ENCODE measurements around the gene TEAD2. TPM values are rescaled to one million over a fixed set of nuclear protein-coding genes. Genes with fewer than 3 reads are reported as not detected.

The TEAD2 gene
- not detected for total RNA-seq

- CTCF ChIA-PET, result interaction anchor here (0.7 to 0.9 kb wide), 3 partner anchors 35 to 317 kb away, joined by 3 to 4 read pairs (median 3); no protein-coding TSS in a partner anchor
- H3K27ac Mint-ChIP-seq, result no peak within 1 kb of the TSS
Measured at GRCh38 chr19:49362048-49362928, at the start of gene TEAD2. Gene TEAD2 (minus strand): TSS chr19:49362416. CDS start chr19:49360075, 2,341 bp downstream.

GRCh38 chr19:49411681-49412326, 49.6 kb upstream of the TEAD2 start:
- CTCF ChIA-PET, result interaction anchor here (0.7 to 1.6 kb wide), 4 partner anchors 10 to 213 kb away, joined by 3 to 5 read pairs (median 4); no protein-coding TSS in a partner anchor
- Mint-ChIP-seq H3K27ac (no peak overlapping the region), H3K4me1 (peaks cover 39% of the 10 kb centered on the region), H3K36me3 (no peaks in the 10 kb centered on the region), H3K27me3 (peaks cover 3% of the 10 kb centered on the region), H3K4me3 (no peak overlapping the region), H3K9me3 (ENCODE audit: low read depth) (no peaks in the 10 kb centered on the region)
- DNase-seq (no peak), ATAC-seq (no peak)

More at GRCh38 chr19:49362048-49362928, at the start of gene TEAD2:
- Mint-ChIP-seq H3K36me3 (no peaks in the 10 kb centered on the region), H3K9me3 (ENCODE audit: low read depth) (no peaks in the 10 kb centered on the region), H3K27me3 (peaks cover 14% of the 10 kb centered on the region), H3K4me1 (no peaks in the 10 kb centered on the region), H3K4me3 (no peak within 1 kb of the TSS)
- DNase-seq (no peak), ATAC-seq (no peak)

- H3K4me1 Mint-ChIP-seq, result peaks cover 41% of the 10 kb centered on the region
- no peaks in the 10 kb centered on the region for H3K27me3 Mint-ChIP-seq
- H3K4me3 Mint-ChIP-seq, result peak overlapping the region; percentile 51
- CTCF ChIA-PET, result interaction anchor here (0.5 to 2.3 kb wide), 14 partner anchors 9 to 137 kb away, joined by 3 to 11 read pairs (median 4); partner anchors contain the start of gene GFY
- H3K9me3 Mint-ChIP-seq (ENCODE audit: low read depth), result no peaks in the 10 kb centered on the region
- ATAC-seq (peak; percentile 84), DNase-seq (peak; percentile 72)
- H3K27ac Mint-ChIP-seq, result peak overlapping the region; percentile 85
- no peaks in the 10 kb centered on the region for H3K36me3 Mint-ChIP-seq
Measured at GRCh38 chr19:49409441-49410029, 47.3 kb upstream of the TEAD2 start.

GRCh38 chr19:49408816-49409440, 46.7 kb upstream of the TEAD2 start:
- H3K4me1 Mint-ChIP-seq, result peaks cover 41% of the 10 kb centered on the region
- H3K9me3 Mint-ChIP-seq (ENCODE audit: low read depth), result no peaks in the 10 kb centered on the region
- no peaks in the 10 kb centered on the region for H3K27me3 Mint-ChIP-seq
- CTCF ChIA-PET, result interaction anchor here (0.5 to 2.3 kb wide), 10 partner anchors 10 to 138 kb away, joined by 3 to 11 read pairs (median 4); partner anchors contain the start of gene GFY
- no peaks in the 10 kb centered on the region for H3K36me3 Mint-ChIP-seq
- peak overlapping the region; percentile 85 for H3K27ac Mint-ChIP-seq
- ATAC-seq (no peak), DNase-seq (no peak)
- peak overlapping the region; percentile 51 for H3K4me3 Mint-ChIP-seq

- Mint-ChIP-seq H3K9me3 (ENCODE audit: low read depth) (no peaks in the 10 kb centered on the region), H3K4me3 (no peak overlapping the region), H3K4me1 (peaks cover 41% of the 10 kb centered on the region), H3K27me3 (no peaks in the 10 kb centered on the region), H3K36me3 (no peaks in the 10 kb centered on the region), H3K27ac (no peak overlapping the region)
- CTCF ChIA-PET, result interaction anchor here (1.5 to 2.7 kb wide), 4 partner anchors 11 to 66 kb away, joined by 3 to 11 read pairs (median 4); partner anchors contain the start of genes FLT3LG and GFY
- ATAC-seq (no peak), DNase-seq (no peak)
Measured at GRCh38 chr19:49407482-49408015, 45.3 kb upstream of the TEAD2 start.

- no peaks in the 10 kb centered on the region for H3K36me3 Mint-ChIP-seq
- peaks cover 39% of the 10 kb centered on the region for H3K4me1 Mint-ChIP-seq
- ATAC-seq (no peak), DNase-seq (no peak)
- no peak overlapping the region for H3K4me3 Mint-ChIP-seq
- no peaks in the 10 kb centered on the region for H3K27me3 Mint-ChIP-seq
- no peak overlapping the region for H3K27ac Mint-ChIP-seq
- H3K9me3 Mint-ChIP-seq (ENCODE audit: low read depth), result no peaks in the 10 kb centered on the region
- CTCF ChIA-PET, result interaction anchor here (1.4 to 2.7 kb wide), 6 partner anchors 12 to 67 kb away, joined by 3 to 11 read pairs (median 4); partner anchors contain the start of genes FLT3LG and GFY
Measured at GRCh38 chr19:49407079-49407478, 44.9 kb upstream of the TEAD2 start.

GRCh38 chr19:49403404-49404187, 41.4 kb upstream of the TEAD2 start:
- Mint-ChIP-seq H3K4me1 (peaks cover 12% of the 10 kb centered on the region), H3K9me3 (ENCODE audit: low read depth) (no peaks in the 10 kb centered on the region), H3K27ac (no peak overlapping the region), H3K27me3 (no peaks in the 10 kb centered on the region), H3K36me3 (no peaks in the 10 kb centered on the region), H3K4me3 (no peak overlapping the region)
- CTCF ChIA-PET, result interaction anchor here (1.0 to 1.6 kb wide), 2 partner anchors 33 to 67 kb away, joined by 3 to 5 read pairs; no protein-coding TSS in a partner anchor
- no peak for DNase-seq
- ATAC-seq, result no peak

GRCh38 chr19:49400029-49400428, 37.8 kb upstream of the TEAD2 start:
- ATAC-seq (no peak), DNase-seq (no peak)
- H3K4me3 Mint-ChIP-seq, result no peak overlapping the region
- no peak overlapping the region for H3K27ac Mint-ChIP-seq
- no peaks in the 10 kb centered on the region for H3K27me3 Mint-ChIP-seq
- peaks cover 6% of the 10 kb centered on the region for H3K4me1 Mint-ChIP-seq
- CTCF ChIA-PET, result interaction anchor here (0.7 kb wide), 1 partner anchor 191 kb away, joined by 3 read pairs; no protein-coding TSS in a partner anchor
- H3K36me3 Mint-ChIP-seq, result no peaks in the 10 kb centered on the region
- no peaks in the 10 kb centered on the region for H3K9me3 Mint-ChIP-seq (ENCODE audit: low read depth)

GRCh38 chr19:49398931-49399330, 36.7 kb upstream of the TEAD2 start:
- no peaks in the 10 kb centered on the region for H3K36me3 Mint-ChIP-seq
- ATAC-seq, result no peak
- no peaks in the 10 kb centered on the region for H3K27me3 Mint-ChIP-seq
- H3K27ac Mint-ChIP-seq, result no peak overlapping the region
- H3K4me1 Mint-ChIP-seq, result peaks cover 4% of the 10 kb centered on the region
- CTCF ChIA-PET, result no interaction called here
- H3K9me3 Mint-ChIP-seq (ENCODE audit: low read depth), result no peaks in the 10 kb centered on the region
- no peak overlapping the region for H3K4me3 Mint-ChIP-seq
- DNase-seq, result no peak

GRCh38 chr19:49398001-49398615, 35.9 kb upstream of the TEAD2 start:
- H3K4me1 Mint-ChIP-seq, result peaks cover 4% of the 10 kb centered on the region
- no peaks in the 10 kb centered on the region for H3K27me3 Mint-ChIP-seq
- H3K36me3 Mint-ChIP-seq, result no peaks in the 10 kb centered on the region
- CTCF ChIA-PET, result interaction anchor here (1.4 to 1.8 kb wide), 3 partner anchors 24 to 75 kb away, joined by 3 to 4 read pairs (median 4); no protein-coding TSS in a partner anchor
- no peaks in the 10 kb centered on the region for H3K9me3 Mint-ChIP-seq (ENCODE audit: low read depth)
- no peak overlapping the region for H3K27ac Mint-ChIP-seq
- DNase-seq, result no peak
- ATAC-seq, result no peak
- H3K4me3 Mint-ChIP-seq, result no peak overlapping the region

GRCh38 chr19:49396738-49397505, 34.7 kb upstream of the TEAD2 start:
- CTCF ChIA-PET, result interaction anchor here (1.4 to 1.8 kb wide), 3 partner anchors 25 to 77 kb away, joined by 3 to 4 read pairs (median 4); no protein-coding TSS in a partner anchor
- no peaks in the 10 kb centered on the region for H3K9me3 Mint-ChIP-seq (ENCODE audit: low read depth)
- no peak for ATAC-seq
- no peaks in the 10 kb centered on the region for H3K36me3 Mint-ChIP-seq
- no peaks in the 10 kb centered on the region for H3K27me3 Mint-ChIP-seq
- no peak for DNase-seq
- H3K27ac Mint-ChIP-seq, result no peak overlapping the region
- H3K4me3 Mint-ChIP-seq, result no peak overlapping the region
- peaks cover 10% of the 10 kb centered on the region for H3K4me1 Mint-ChIP-seq
